ENCODE results near the gene SRSF9.

SRSF9 gene

DNA sequence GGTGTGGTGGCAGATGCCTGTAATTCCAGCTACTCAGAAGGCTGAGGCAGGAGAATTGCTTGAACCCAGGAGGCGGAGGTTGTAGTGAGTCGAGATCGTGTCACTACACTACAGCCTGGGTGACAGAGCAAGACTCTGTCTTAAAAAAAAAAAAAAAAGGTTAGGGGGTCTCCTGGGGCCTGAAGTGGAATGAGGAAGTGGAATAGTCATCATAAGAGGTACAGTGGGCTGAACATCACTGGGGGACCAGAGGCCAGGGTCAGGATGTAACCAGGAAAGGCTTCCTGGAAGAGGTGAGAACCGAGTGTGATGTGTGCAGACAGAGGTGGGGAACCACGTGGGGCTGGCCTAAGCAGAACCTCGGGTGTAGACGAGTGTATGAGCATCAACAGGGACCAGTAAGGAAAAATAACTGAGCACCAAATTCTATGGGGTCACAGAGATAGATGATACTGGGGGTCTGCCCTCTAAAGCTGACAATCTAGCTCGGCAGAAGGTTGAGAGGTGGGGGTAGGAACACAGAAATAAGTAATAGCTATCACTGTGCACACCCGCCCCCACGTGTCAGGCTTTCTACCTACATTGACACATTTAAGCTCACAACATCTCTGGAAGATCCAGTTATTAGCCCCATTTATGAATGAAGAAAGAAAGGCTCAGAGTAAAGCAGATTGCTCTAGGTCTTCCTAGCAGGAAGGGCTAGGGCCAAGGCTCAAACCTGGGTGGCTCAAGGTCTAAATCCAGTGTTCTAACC, 36.6 kb downstream of the SRSF9 start (continued):
- TF ChIP-seq, protein P1, sequence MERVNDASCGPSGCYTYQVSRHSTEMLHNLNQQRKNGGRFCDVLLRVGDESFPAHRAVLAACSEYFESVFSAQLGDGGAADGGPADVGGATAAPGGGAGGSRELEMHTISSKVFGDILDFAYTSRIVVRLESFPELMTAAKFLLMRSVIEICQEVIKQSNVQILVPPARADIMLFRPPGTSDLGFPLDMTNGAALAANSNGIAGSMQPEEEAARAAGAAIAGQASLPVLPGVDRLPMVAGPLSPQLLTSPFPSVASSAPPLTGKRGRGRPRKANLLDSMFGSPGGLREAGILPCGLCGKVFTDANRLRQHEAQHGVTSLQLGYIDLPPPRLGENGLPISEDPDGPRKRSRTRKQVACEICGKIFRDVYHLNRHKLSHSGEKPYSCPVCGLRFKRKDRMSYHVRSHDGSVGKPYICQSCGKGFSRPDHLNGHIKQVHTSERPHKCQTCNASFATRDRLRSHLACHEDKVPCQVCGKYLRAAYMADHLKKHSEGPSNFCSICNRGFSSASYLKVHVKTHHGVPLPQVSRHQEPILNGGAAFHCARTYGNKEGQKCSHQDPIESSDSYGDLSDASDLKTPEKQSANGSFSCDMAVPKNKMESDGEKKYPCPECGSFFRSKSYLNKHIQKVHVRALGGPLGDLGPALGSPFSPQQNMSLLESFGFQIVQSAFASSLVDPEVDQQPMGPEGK (CRISPR knock-in tag; IDR thresholded peaks at IDR 0.05; ENCODE audit: borderline replicate concordance) = no peak
- no peak for TF ChIP-seq ZFP3 (CRISPR knock-in tag; IDR thresholded peaks at IDR 0.05)

DNA sequence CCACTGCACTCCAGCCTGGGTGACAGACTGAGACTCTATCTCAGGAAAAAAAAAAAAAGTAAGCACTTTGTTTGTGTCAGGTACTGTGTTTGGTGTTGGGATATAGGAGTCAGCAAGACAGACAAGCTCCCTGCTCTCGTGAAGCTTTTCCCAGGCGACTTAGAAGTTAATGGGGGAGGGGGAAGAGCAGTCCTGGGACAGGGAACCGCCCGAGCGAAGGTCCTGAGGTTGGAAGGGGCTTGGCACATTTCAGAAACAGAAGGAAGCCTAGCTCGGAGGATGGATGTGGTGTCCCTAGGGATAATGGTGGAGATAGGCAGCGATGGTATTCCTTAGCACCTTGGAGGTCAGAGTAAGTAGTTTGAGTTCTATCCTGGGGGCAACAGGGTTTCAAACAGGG, 40.2 kb downstream of the SRSF9 start:
- no peak for ATAC-seq
- TF ChIP-seq ZNF70 (CRISPR knock-in tag; IDR thresholded peaks at IDR 0.05) = no peak
- TF ChIP-seq ZNF8 (CRISPR knock-in tag; IDR thresholded peaks at IDR 0.05) = no peak
- no peak for TF ChIP-seq SNAI2 (CRISPR knock-in tag; IDR thresholded peaks at IDR 0.05)
- TF ChIP-seq, protein P2, sequence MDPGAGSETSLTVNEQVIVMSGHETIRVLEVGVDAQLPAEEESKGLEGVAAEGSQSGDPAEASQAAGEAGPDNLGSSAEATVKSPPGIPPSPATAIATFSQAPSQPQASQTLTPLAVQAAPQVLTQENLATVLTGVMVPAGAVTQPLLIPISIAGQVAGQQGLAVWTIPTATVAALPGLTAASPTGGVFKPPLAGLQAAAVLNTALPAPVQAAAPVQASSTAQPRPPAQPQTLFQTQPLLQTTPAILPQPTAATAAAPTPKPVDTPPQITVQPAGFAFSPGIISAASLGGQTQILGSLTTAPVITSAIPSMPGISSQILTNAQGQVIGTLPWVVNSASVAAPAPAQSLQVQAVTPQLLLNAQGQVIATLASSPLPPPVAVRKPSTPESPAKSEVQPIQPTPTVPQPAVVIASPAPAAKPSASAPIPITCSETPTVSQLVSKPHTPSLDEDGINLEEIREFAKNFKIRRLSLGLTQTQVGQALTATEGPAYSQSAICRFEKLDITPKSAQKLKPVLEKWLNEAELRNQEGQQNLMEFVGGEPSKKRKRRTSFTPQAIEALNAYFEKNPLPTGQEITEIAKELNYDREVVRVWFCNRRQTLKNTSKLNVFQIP (CRISPR knock-in tag; IDR thresholded peaks at IDR 0.05; ENCODE audit: borderline replicate concordance, low read depth) = no peak
- TF ChIP-seq OSR1 (CRISPR knock-in tag; IDR thresholded peaks at IDR 0.05) = no peak
- no peak for TF ChIP-seq TCF4 (CRISPR knock-in tag; IDR thresholded peaks at IDR 0.05; ENCODE audit: borderline replicate concordance)
- no peak for TF ChIP-seq RARB (CRISPR knock-in tag; IDR thresholded peaks at IDR 0.05)
- no peak for TF ChIP-seq GLIS3 (CRISPR knock-in tag; IDR thresholded peaks at IDR 0.05)
- no peak for TF ChIP-seq ZNF565 (CRISPR knock-in tag; conservative IDR thresholded peaks at IDR 0.05; ENCODE audit: low read depth)
- no peak for TF ChIP-seq ZFP3 (CRISPR knock-in tag; IDR thresholded peaks at IDR 0.05)
- no peak for TF ChIP-seq TOX (CRISPR knock-in tag; IDR thresholded peaks at IDR 0.05; ENCODE audit: borderline replicate concordance)
- TF ChIP-seq ARNTL (CRISPR knock-in tag; IDR thresholded peaks at IDR 0.05; ENCODE audit: borderline replicate concordance, low read depth) = no peak

DNA sequence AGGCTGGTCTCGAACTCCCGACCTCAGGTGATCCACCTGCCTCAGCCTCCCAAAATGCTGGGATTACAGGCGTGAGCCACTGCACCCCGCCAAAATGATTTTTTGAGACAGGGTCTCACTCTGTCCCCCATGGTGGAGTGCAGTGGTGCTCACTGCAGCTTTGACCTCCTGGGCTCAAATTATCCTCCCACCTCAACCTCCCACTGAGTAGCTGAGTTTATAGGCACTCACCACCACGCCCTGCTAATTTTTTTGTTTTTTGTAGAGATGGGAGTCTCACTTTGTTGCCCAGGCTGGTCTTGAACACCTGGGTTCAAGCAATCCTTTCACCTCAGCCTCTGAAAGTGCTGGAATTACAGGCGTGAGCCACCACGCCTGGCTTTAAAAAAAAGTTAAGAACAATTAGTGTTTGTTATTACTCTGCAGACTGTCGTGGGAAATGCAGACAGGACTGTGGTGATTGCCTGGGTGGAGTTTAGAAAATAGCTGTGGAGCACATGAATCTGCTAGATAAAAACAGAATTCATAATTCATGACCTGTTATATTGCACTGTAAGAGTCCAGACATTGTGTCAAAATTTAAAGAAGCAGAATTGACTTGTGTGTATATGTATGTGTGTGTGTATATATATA, 40.8 kb downstream of the SRSF9 start:
- no peak for ATAC-seq
- TF ChIP-seq, protein P3, sequence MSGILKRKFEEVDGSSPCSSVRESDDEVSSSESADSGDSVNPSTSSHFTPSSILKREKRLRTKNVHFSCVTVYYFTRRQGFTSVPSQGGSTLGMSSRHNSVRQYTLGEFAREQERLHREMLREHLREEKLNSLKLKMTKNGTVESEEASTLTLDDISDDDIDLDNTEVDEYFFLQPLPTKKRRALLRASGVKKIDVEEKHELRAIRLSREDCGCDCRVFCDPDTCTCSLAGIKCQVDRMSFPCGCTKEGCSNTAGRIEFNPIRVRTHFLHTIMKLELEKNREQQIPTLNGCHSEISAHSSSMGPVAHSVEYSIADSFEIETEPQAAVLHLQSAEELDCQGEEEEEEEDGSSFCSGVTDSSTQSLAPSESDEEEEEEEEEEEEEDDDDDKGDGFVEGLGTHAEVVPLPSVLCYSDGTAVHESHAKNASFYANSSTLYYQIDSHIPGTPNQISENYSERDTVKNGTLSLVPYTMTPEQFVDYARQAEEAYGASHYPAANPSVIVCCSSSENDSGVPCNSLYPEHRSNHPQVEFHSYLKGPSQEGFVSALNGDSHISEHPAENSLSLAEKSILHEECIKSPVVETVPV (CRISPR knock-in tag; IDR thresholded peaks at IDR 0.05) = no peak
- no peak for TF ChIP-seq ZC3H10 (CRISPR knock-in tag; IDR thresholded peaks at IDR 0.05)
- TF ChIP-seq ZNF565 (CRISPR knock-in tag; conservative IDR thresholded peaks at IDR 0.05; ENCODE audit: low read depth) = no peak
- TF ChIP-seq BACH2 (CRISPR knock-in tag; IDR thresholded peaks at IDR 0.05; ENCODE audit: borderline replicate concordance) = no peak
- TF ChIP-seq CSDC2 (CRISPR knock-in tag; IDR thresholded peaks at IDR 0.05) = no peak
- no peak for TF ChIP-seq ESRRG (CRISPR knock-in tag; IDR thresholded peaks at IDR 0.05)
- no peak for TF ChIP-seq ZNF8 (CRISPR knock-in tag; IDR thresholded peaks at IDR 0.05)
- TF ChIP-seq ZFP3 (CRISPR knock-in tag; IDR thresholded peaks at IDR 0.05) = no peak
- no peak for TF ChIP-seq GLIS3 (CRISPR knock-in tag; IDR thresholded peaks at IDR 0.05)
- no peak for TF ChIP-seq OSR1 (CRISPR knock-in tag; IDR thresholded peaks at IDR 0.05)
- TF ChIP-seq TOX (CRISPR knock-in tag; IDR thresholded peaks at IDR 0.05; ENCODE audit: borderline replicate concordance) = no peak
- no peak for TF ChIP-seq SNAI2 (CRISPR knock-in tag; IDR thresholded peaks at IDR 0.05)
- TF ChIP-seq ZFP30 (CRISPR knock-in tag; IDR thresholded peaks at IDR 0.05) = no peak
- no peak for TF ChIP-seq ZNF70 (CRISPR knock-in tag; IDR thresholded peaks at IDR 0.05)
- no peak for TF ChIP-seq PPARA (CRISPR knock-in tag; IDR thresholded peaks at IDR 0.05; ENCODE audit: borderline replicate concordance)
- TF ChIP-seq, protein P4, sequence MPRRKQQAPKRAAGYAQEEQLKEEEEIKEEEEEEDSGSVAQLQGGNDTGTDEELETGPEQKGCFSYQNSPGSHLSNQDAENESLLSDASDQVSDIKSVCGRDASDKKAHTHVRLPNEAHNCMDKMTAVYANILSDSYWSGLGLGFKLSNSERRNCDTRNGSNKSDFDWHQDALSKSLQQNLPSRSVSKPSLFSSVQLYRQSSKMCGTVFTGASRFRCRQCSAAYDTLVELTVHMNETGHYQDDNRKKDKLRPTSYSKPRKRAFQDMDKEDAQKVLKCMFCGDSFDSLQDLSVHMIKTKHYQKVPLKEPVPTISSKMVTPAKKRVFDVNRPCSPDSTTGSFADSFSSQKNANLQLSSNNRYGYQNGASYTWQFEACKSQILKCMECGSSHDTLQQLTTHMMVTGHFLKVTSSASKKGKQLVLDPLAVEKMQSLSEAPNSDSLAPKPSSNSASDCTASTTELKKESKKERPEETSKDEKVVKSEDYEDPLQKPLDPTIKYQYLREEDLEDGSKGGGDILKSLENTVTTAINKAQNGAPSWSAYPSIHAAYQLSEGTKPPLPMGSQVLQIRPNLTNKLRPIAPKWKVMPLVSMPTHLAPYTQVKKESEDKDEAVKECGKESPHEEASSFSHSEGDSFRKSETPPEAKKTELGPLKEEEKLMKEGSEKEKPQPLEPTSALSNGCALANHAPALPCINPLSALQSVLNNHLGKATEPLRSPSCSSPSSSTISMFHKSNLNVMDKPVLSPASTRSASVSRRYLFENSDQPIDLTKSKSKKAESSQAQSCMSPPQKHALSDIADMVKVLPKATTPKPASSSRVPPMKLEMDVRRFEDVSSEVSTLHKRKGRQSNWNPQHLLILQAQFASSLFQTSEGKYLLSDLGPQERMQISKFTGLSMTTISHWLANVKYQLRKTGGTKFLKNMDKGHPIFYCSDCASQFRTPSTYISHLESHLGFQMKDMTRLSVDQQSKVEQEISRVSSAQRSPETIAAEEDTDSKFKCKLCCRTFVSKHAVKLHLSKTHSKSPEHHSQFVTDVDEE (CRISPR knock-in tag; IDR thresholded peaks at IDR 0.05) = no peak
- TF ChIP-seq TCF4 (CRISPR knock-in tag; IDR thresholded peaks at IDR 0.05; ENCODE audit: borderline replicate concordance) = no peak
- TF ChIP-seq, protein P5, sequence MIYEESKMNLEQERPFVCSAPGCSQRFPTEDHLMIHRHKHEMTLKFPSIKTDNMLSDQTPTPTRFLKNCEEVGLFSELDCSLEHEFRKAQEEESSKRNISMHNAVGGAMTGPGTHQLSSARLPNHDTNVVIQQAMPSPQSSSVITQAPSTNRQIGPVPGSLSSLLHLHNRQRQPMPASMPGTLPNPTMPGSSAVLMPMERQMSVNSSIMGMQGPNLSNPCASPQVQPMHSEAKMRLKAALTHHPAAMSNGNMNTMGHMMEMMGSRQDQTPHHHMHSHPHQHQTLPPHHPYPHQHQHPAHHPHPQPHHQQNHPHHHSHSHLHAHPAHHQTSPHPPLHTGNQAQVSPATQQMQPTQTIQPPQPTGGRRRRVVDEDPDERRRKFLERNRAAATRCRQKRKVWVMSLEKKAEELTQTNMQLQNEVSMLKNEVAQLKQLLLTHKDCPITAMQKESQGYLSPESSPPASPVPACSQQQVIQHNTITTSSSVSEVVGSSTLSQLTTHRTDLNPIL (CRISPR knock-in tag; IDR thresholded peaks at IDR 0.05; ENCODE audit: low read depth) = no peak

Data from SK-N-SH treated with all-trans-retinoic acid at 6 μM for 48 hours (cell line).